ENCODE measurements around the gene TFF3. TPM values are rescaled to one million over a fixed set of nuclear protein-coding genes. Genes with fewer than 3 reads are reported as not detected.

TFF3 gene
- total and polyA plus RNA-seq, 2 donors (not counting 1 experiment from before 2014, with no cell fraction given), result not detected

DNA sequence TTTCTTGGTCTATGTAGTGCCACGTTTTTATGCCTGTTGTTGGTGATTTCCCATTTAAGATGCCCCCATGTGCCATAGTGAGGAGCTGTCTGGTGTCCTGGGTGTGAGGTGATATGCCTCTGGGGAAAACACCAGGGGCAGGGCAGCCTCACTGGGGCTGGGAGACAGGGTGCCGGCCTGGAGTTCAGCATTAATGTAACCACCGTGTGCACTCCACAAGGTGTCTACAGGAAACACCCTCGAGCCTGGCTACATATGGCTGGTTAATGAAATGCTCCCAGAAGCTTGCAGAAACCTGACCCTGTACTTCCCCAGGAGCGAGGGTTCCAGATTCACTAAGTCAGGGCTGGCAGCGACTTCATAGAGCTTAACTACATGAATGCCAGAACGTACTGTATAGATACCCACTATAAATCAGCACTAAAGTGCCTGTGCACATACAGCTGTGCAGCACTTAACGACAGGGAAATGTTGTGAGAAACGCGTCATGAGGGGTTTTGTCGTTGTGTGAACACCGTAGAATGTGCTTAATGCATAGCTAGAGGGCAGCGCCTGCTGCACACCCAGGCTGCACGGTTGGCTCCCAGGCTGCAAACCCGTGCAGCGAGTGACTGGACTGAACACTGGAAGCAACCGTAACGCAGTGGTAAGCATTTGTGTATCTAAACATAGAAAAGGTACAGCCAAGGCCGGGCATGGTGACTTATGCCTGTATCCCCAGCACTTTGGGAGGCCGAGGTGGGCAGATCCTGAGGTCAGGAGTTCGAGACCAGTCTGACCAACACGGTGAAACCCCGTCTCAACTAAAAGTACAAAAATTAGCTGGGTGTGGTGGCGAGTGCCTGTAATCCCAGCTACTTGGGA is 25.2 kb upstream of the TFF3 start:
- Histone ChIP-seq H2AFZ (ENCODE audit: low read length) (no peak overlapping the region), H3K27me3 (ENCODE audit: control insufficient read depth, insufficient read depth, low read length) (peaks cover 2% of the 10 kb centered on the region), H3K4me3 (replicated peaks in 1 of 4; ENCODE audit: control extremely low read depth in 1 of 4, insufficient read depth in 1 of 4, low read depth in 3 of 4, low read length in 4 of 4) (no peak overlapping the region), H4K20me1 (ENCODE audit: control insufficient read depth, extremely low read depth, insufficient read depth, low read length) (no peaks in the 10 kb centered on the region), H3K9me3 (ENCODE audit: control insufficient read depth, insufficient read depth, low read depth, low read length) (no peaks in the 10 kb centered on the region), H3K36me3 (ENCODE audit: control insufficient read depth, insufficient read depth, low read length) (no peaks in the 10 kb centered on the region), H3K4me1 (ENCODE audit: control insufficient read depth, extremely low read depth, insufficient read depth, low read length) (no peaks in the 10 kb centered on the region), H3K4me2 (ENCODE audit: extremely low read depth, insufficient read depth, low read length) (no peak overlapping the region), H3K9ac (ENCODE audit: insufficient read depth, low read length) (no peak overlapping the region), H3K27ac (ENCODE audit: insufficient read depth, low read length) (no peak overlapping the region), H3K79me2 (ENCODE audit: control insufficient read depth, insufficient read depth, low read length) (no peaks in the 10 kb centered on the region)
- no peak for DNase-seq (ENCODE audit: low read depth in 2 of 2)
- TF ChIP-seq CTCF (conservative IDR thresholded peaks at IDR 0.05 in 1 of 2, IDR thresholded peaks at IDR 0.05 in 1 of 2; ENCODE audit: low read depth in 1 of 2, low read length in 2 of 2), result no peak
- no peak for TF ChIP-seq EZH2 (IDR thresholded peaks at IDR 0.05; ENCODE audit: low read length, missing control alignments)

DNA sequence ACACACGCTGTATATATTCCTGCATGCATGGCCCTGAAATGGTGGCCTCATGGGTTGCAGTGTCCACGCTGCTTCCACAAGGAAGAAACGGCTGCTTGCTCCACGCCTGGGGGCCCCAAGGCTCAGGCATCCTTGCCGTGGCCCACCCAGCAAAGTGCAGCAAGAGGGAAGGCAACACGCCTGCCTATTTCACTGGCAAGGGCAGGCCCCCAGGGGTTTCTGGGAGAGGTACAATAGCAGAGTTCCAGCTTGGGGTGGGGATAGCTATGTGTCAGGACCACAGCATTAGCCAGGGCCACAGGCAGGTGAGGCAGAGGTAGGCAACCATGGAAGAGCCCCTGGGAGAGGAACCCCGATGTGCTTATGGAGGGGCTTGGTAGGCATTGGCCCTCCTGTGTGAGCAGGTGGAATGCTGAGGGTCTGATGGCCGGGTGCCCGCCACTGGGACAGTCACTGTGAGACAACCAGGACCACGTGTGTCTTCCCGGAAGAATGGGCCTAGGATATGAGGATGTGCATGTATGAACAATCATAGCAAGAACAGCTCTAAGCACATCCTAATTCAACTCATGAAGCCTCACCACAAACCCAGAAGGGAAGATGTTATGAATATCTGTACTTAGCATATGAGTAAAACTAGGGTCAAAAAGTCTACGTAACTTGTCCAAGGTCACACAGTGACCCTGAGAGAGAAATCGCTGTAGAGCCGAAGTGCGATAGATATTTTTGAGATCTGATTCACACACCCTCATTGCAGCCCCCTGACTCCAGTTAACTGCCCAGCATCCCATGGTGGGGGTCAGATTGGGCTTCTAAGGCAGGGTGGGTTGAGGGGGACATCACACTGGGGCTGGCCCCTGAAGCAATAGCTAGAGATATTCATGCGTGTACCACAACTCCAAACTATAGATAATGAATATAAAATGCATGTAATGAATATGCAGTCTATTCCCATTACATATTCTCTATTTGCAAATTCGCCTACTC is 23.8 kb upstream of the TFF3 start:
- DNase-seq (ENCODE audit: low read depth in 2 of 2), result no peak
- H3K4me3 ChIP-seq (replicated peaks in 1 of 4; ENCODE audit: control extremely low read depth in 1 of 4, insufficient read depth in 1 of 4, low read depth in 3 of 4, low read length in 4 of 4), result no peak overlapping the region
- H2AFZ ChIP-seq (ENCODE audit: low read length), result no peak overlapping the region
- H3K79me2 ChIP-seq (ENCODE audit: control insufficient read depth, insufficient read depth, low read length), result no peaks in the 10 kb centered on the region
- H4K20me1 ChIP-seq (ENCODE audit: control insufficient read depth, extremely low read depth, insufficient read depth, low read length), result no peaks in the 10 kb centered on the region
- H3K4me2 ChIP-seq (ENCODE audit: extremely low read depth, insufficient read depth, low read length), result no peak overlapping the region
- H3K36me3 ChIP-seq (ENCODE audit: control insufficient read depth, insufficient read depth, low read length), result no peaks in the 10 kb centered on the region
- no peaks in the 10 kb centered on the region for H3K9me3 ChIP-seq (ENCODE audit: control insufficient read depth, insufficient read depth, low read depth, low read length)
- TF ChIP-seq CTCF (conservative IDR thresholded peaks at IDR 0.05 in 1 of 2, IDR thresholded peaks at IDR 0.05 in 1 of 2; ENCODE audit: low read depth in 1 of 2, low read length in 2 of 2) (no peak), EZH2 (IDR thresholded peaks at IDR 0.05; ENCODE audit: low read length, missing control alignments) (no peak)
- peaks cover 2% of the 10 kb centered on the region for H3K27me3 ChIP-seq (ENCODE audit: control insufficient read depth, insufficient read depth, low read length)
- no peak overlapping the region for H3K27ac ChIP-seq (ENCODE audit: insufficient read depth, low read length)
- no peaks in the 10 kb centered on the region for H3K4me1 ChIP-seq (ENCODE audit: control insufficient read depth, extremely low read depth, insufficient read depth, low read length)
- no peak overlapping the region for H3K9ac ChIP-seq (ENCODE audit: insufficient read depth, low read length)
